AG09309 (cell line): ENCODE data around the gene SLC17A2.

Source experiments
- DNase-seq: peaks from one replicate; pipeline ENCODE4 v3.0.0-alpha.2; 2010; ENCODE audit warnings: low read depth
- H3K4me3 ChIP-seq: 2 replicates; pipeline ENCODE4 v1.5.1; 2011; ENCODE audit warnings: mild to moderate bottlenecking, low read depth, low read length, moderate library complexity; ENCODE audit not compliant: control insufficient read depth
- CTCF ChIP-seq: IDR thresholded peaks from 2 replicates; pipeline ENCODE4 v1.5.1; 2011; ENCODE audit warnings: mild to moderate bottlenecking, low read depth, low read length, inconsistent platforms; ENCODE audit not compliant: insufficient read depth, control insufficient read depth; ENCODE audit errors: missing control alignments

SLC17A2 gene

DNA sequence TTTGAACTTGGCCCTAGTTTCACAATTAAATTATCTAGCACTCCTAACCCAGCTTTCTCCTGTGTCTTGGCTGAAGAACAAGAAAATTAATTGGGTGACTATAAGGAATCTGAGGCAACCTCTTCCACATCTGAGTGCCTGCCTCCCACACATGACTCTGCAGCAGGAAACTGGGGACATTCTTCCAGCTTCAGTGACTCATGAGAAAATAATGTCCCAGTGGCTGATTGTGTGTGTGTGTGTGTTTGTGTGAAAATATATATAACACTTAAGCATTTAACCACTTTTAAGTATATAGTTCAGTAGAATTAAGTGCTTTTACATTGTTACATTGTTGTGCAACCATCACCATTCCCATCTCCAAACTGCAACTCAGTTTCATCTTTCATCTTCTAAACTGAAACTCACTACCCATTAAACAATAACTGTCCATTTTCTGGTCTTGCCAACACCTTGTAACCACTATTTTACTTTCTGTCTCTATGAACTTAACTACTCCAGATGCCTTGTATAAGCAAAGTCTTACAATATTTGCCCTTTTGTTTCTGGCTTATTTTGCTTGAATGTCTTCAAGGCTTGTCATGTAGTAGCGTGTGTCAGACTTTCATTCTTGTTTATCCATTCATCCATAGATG, 40.8 kb upstream of the SLC17A2 start:
- no peak overlapping the region for H3K4me3 ChIP-seq
- peak; percentile 87 for DNase-seq
- no peak for TF ChIP-seq CTCF

DNA sequence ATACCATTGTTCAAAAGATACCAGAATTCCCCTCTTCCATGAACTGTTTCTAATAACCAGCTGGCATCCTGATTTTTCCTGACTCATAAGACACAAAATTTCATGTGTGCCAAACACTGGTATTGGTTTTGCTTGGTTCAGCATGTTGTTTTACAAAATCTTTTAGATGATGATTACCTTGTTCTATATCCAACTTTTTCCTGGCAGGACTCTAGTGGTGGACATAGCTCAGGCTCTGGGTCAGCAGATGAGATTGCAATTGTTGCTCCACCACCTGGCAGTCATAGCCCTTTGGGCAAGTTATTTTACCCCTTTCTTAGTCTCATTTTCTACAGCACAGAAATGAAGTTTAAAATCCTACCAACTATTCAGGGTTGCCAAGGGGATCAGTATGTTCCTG, 38.3 kb upstream of the SLC17A2 start:
- peak; percentile 4 for DNase-seq
- no peak for TF ChIP-seq CTCF
- no peak overlapping the region for H3K4me3 ChIP-seq

DNA sequence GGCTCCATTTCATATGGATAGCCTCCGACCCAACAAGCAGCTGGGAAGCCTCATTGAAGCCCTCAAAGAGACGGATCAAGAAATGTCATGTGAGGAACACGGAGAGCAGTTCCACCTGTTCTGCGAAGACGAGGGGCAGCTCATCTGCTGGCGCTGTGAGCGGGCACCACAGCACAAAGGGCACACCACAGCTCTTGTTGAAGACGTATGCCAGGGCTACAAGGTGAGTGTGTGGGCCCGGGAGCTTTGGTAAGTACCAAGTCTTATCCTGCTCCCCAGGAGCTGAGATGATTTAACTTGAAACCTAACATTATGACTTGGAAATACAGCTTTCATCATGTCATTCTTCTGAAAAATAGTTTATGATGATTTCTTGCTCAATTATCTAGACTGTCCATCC, 36.2 kb upstream of the SLC17A2 start:
- no peak for TF ChIP-seq CTCF
- no peak overlapping the region for H3K4me3 ChIP-seq
- DNase-seq = no peak

- H3K4me3 ChIP-seq = no peak overlapping the region
- DNase-seq = no peak
- TF ChIP-seq CTCF = no peak
Observed at GRCh38 chr6:25965058-25965457, 34.6 kb upstream of the SLC17A2 start.

- no peak for DNase-seq
- no peak for TF ChIP-seq CTCF
- H3K4me3 ChIP-seq = peak overlapping the region; percentile 41
Observed at GRCh38 chr6:25963426-25964123, 33.1 kb upstream of the SLC17A2 start.

DNA sequence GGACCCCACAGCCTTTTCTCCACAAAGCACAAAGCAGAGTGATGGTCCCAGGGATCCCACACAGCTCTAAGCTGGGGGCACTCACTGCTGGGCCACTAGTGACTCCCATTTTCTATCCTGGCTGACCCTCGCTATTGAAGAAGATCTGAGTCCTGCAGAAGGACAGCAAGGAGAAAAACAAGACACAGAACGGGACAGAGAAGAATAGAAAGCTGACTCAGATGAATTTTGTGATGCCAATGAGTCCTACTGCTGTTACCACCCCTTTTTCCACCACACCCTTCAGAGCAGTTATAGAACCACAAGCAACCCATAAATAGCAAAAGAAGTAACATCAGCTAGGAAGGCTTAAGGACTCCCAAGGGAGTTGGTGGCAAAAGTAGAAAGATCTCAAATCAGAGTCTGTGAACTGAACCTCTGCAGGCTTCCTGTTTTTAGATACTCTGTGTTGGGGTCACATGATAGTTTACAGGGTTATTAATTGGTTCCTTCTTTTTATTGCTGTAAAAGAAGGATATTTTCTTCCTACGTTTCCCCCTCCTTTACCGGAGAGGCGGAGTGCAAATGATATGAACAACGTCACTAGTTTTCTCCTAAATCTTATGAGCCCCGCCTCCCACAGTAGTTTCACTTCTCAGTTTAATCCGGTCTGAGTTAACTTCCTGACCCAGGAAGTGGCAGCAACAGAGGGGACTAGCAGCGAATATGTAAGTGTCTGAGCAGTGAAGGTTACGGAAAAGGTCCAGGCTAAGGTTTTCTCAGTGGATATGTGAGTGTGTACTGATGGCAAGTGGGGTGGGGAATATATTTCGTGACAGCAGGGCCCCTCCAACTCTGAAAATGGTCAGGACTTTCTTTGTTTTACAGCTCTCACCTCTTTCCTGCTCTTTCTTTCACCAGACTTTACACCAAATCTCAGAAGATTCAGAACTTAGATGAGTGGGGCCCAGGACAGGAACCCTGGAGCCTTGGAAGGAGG, 31.9 kb upstream of the SLC17A2 start, which contains the start of gene TRIM38:
TSS of gene TRIM38 (plus strand) at position 654 of the 979 bp plus-strand sequence. CDS start 3,721 bp downstream, outside the sequence.
- peak; percentile 85 for DNase-seq
- TF ChIP-seq CTCF = no peak
- peak within 1 kb of the TSS; percentile 41 for H3K4me3 ChIP-seq
